NB4 (cell line): ENCODE measurements around the gene LRRK1.

Experiments
- POLR2A ChIP-seq: IDR thresholded peaks from 2 replicates; pipeline ENCODE4 v1.6.1; 2011; ENCODE audit warnings: mild to moderate bottlenecking; ENCODE audit not compliant: insufficient read length; ENCODE audit errors: extremely low read depth
- TF ChIP-seq, protein P1 (sequence below): IDR thresholded peaks from one replicate; pipeline ENCODE4 v1.5.1; 2012; ENCODE audit warnings: low read depth, low read length
- TF ChIP-seq, protein P2 (sequence below): IDR thresholded peaks from 2 replicates; pipeline ENCODE4 v1.6.1; 2011; ENCODE audit warnings: low read depth, low read length

DNA sequence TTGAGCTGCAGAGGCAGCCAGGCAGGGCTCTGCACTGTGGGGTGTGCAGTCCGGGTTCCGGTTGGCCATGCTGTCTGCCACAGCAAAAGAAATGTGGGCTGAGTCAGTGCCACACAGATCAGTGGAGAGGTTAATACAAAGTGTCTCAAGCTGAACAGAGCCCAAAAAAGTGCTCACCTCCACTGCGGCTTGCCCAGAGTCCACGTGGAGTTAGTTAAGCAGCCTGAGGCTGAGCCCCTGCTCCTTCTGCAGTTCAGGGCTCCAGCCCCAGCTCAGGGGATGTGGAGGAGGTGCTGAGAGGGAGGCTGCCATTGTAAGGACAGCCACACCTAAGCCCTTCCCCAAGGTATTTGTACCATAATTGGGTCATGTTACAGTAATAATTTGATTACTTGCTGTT, 85.3 kb downstream of the LRRK1 start:
- TF ChIP-seq, protein P1, sequence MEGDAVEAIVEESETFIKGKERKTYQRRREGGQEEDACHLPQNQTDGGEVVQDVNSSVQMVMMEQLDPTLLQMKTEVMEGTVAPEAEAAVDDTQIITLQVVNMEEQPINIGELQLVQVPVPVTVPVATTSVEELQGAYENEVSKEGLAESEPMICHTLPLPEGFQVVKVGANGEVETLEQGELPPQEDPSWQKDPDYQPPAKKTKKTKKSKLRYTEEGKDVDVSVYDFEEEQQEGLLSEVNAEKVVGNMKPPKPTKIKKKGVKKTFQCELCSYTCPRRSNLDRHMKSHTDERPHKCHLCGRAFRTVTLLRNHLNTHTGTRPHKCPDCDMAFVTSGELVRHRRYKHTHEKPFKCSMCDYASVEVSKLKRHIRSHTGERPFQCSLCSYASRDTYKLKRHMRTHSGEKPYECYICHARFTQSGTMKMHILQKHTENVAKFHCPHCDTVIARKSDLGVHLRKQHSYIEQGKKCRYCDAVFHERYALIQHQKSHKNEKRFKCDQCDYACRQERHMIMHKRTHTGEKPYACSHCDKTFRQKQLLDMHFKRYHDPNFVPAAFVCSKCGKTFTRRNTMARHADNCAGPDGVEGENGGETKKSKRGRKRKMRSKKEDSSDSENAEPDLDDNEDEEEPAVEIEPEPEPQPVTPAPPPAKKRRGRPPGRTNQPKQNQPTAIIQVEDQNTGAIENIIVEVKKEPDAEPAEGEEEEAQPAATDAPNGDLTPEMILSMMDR: no peak
- no peak for TF ChIP-seq POLR2A
- TF ChIP-seq, protein P2, sequence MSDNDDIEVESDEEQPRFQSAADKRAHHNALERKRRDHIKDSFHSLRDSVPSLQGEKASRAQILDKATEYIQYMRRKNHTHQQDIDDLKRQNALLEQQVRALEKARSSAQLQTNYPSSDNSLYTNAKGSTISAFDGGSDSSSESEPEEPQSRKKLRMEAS: no peak
